Measurements from ENCODE around the gene SEC14L1.

SEC14L1 gene

DNA sequence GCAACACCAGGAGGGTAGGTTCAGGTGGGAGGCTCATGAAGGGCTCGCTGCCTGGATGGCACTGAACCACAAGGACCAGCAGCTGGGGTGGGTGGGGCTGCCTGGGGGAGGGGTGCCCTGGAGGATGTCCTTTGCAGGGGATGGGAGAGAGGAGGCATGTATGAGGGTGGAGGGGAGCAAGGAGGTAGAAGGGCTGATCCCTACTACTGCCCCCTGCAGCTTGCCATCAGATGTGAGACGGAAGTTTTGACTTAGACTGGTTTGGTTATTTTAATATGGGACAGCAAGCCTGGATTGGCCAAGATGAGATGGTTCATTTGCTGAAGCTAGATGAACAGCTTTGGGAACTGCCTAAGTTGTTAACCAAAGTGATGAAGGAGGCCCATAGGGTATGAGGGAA lies 115.9 kb downstream of the SEC14L1 start:
- DNase-seq, result no peak
- no peak overlapping the region for H3K4me3 ChIP-seq
- intact Hi-C loops (cut with DNase I; ENCODE audit: low total_unique reads), result no loop called here
- H3K27me3 ChIP-seq, result no peaks in the 10 kb centered on the region
- H3K36me3 ChIP-seq, result no peaks in the 10 kb centered on the region
- no peak overlapping the region for H3K27ac ChIP-seq
- no peaks in the 10 kb centered on the region for H3K9me3 ChIP-seq
- peaks cover 0 to 18% (median 17%) of the 10 kb centered on the region in 4 donors for H3K4me1 ChIP-seq
- TF ChIP-seq, protein P1, sequence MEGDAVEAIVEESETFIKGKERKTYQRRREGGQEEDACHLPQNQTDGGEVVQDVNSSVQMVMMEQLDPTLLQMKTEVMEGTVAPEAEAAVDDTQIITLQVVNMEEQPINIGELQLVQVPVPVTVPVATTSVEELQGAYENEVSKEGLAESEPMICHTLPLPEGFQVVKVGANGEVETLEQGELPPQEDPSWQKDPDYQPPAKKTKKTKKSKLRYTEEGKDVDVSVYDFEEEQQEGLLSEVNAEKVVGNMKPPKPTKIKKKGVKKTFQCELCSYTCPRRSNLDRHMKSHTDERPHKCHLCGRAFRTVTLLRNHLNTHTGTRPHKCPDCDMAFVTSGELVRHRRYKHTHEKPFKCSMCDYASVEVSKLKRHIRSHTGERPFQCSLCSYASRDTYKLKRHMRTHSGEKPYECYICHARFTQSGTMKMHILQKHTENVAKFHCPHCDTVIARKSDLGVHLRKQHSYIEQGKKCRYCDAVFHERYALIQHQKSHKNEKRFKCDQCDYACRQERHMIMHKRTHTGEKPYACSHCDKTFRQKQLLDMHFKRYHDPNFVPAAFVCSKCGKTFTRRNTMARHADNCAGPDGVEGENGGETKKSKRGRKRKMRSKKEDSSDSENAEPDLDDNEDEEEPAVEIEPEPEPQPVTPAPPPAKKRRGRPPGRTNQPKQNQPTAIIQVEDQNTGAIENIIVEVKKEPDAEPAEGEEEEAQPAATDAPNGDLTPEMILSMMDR (IDR thresholded peaks at IDR 0.05), result no peak

DNA sequence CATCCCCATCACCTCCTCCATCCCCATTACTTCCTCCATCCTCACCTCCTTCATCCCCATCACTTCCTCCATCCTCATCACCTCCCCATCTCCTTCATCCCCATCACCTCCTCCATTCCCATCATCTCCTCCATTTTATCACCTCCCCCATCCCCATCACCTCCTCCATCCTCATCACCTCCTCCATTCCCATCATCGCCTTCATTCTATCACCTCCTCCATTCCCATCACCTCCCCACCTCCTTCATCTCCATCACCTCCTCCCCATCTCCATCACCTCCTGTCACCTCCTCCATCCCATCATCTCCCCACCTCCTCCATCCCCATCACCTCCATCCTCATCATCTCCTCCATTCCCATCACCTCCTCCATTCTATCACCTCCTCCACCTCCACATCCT lies 116.4 kb downstream of the SEC14L1 start:
- no peak overlapping the region for H3K4me3 ChIP-seq
- TF ChIP-seq, protein P1 (IDR thresholded peaks at IDR 0.05), result no peak
- H3K27ac ChIP-seq, result no peak overlapping the region
- intact Hi-C loops (cut with DNase I; ENCODE audit: low total_unique reads), result no loop called here
- no peaks in the 10 kb centered on the region for H3K36me3 ChIP-seq
- H3K4me1 ChIP-seq, result peaks cover 0 to 18% (median 17%) of the 10 kb centered on the region in 4 donors
- DNase-seq, result no peak
- H3K9me3 ChIP-seq, result no peaks in the 10 kb centered on the region
- no peaks in the 10 kb centered on the region for H3K27me3 ChIP-seq

DNA sequence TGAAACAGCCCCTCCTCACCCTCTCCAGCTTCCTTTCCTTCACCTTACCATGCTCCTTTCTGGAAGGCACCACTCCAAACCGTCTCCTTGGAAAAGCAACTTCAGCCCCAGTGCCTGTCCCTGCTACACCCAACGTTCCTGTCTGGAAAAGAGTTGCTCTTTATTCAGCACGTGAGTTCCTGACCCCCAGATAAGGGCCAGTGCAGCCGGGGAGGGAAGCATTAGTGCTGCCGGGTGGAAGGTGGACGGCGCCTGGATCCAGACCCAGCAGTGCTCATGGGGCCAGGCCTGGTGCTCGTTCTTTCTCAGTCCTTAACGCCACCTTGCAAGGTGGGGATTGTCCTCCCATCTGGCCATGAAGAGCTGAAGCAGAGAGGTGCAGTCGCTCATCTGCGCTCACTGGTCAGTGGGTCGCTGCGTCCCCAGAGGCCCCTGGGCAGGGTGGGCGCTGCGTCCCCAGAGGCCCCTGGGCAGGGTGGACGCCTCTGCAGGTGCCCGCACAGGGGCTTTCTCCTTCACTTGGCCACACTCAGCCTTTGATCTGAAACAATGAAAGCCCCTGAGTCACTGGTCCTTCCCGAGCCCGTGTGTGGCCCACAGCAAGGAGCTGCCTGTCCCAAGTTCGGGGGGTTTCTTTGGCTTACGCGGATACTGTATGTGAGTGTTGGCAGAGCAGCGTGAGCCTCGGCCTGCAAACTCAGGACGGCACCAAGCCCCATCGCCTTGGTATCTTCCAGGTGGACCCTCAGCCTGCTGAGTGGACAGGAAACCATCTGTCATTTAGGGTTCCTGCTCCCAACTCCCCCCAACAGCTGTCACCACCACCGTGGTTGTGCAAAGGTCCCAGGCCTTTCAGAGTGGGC lies 117.1 kb downstream of the SEC14L1 start:
- no peak overlapping the region for H3K27ac ChIP-seq
- H3K4me3 ChIP-seq, result no peak overlapping the region
- DNase-seq, result no peak
- intact Hi-C loops (cut with DNase I; ENCODE audit: low total_unique reads), result no loop called here
- peaks cover 0 to 18% (median 17%) of the 10 kb centered on the region in 4 donors for H3K4me1 ChIP-seq
- no peaks in the 10 kb centered on the region for H3K9me3 ChIP-seq
- H3K27me3 ChIP-seq, result no peaks in the 10 kb centered on the region
- H3K36me3 ChIP-seq, result no peaks in the 10 kb centered on the region
- TF ChIP-seq, protein P1 (IDR thresholded peaks at IDR 0.05), result no peak

DNA sequence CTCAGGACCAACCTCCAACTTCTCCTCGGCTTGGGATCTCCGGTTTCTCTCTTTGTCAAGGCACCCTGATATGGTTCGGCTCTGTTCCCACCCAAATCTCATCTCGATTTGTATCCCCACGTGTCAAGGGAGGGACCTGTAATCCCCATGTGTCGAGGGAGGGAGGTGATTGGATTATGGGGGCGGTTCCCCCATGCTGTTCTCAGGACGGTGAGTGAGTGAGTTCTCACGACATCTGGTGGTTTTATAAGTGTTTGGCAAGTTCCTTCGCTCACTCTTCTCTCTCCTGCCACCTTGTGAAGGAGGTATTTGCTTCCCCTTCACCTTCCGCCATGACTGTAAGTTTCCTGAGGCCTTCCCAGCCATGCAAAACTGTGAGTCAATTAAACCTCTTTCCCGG lies 117.9 kb downstream of the SEC14L1 start:
- no peak for DNase-seq
- peaks cover 0 to 18% (median 17%) of the 10 kb centered on the region in 4 donors for H3K4me1 ChIP-seq
- H3K27ac ChIP-seq, result no peak overlapping the region
- H3K27me3 ChIP-seq, result no peaks in the 10 kb centered on the region
- TF ChIP-seq, protein P1 (IDR thresholded peaks at IDR 0.05), result no peak
- H3K9me3 ChIP-seq, result no peaks in the 10 kb centered on the region
- intact Hi-C loops (cut with DNase I; ENCODE audit: low total_unique reads), result no loop called here
- no peaks in the 10 kb centered on the region for H3K36me3 ChIP-seq
- H3K4me3 ChIP-seq, result no peak overlapping the region

DNA sequence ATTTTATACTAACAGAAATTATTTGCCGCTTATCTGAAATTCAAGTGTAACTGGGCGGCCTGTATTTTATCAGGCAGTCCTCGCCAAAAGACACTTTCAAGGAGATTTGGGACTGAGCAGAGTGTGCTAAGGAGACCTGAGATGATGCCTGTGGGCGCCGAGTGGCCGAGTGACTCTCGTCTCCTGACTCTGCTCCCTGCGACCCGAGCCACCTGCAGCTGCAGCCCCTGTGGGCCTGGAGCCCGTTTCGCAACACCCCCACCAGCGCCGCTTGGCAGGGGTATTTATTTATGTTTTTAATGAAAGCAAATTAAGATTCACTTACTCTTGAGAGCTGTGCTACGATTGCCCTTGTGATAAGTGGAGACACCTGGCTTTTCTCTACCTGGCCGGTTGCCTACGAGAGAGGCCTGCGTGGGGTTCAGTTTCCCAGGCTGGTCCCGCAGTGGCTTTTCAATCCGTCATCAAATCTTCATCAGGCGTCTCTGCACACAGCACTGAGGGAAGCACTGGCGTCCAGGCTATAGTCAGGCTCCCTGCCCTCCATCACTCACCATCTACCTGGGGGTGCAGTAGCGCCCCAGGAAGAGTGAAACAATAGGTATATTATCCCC lies 124.0 kb downstream of the SEC14L1 start:
- H3K9me3 ChIP-seq, result no peaks in the 10 kb centered on the region
- H3K4me1 ChIP-seq, result no peaks in the 10 kb centered on the region
- no peaks in the 10 kb centered on the region for H3K36me3 ChIP-seq
- peaks cover 0 to 9% of the 10 kb centered on the region in 2 donors for H3K27me3 ChIP-seq
- intact Hi-C loops (cut with DNase I; ENCODE audit: low total_unique reads), result no loop called here
- DNase-seq, result no peak
- no peak overlapping the region for H3K27ac ChIP-seq
- H3K4me3 ChIP-seq, result no peak overlapping the region
- TF ChIP-seq, protein P1 (IDR thresholded peaks at IDR 0.05), result no peak

Measured in tibial artery (tissue), 4 donors.